ENCODE data around the gene GSTT2.
"Not testable (repeated sequence)": the region's sequence is repeated elsewhere in the genome, so short reads cannot be mapped to it uniquely, and the experiment has no call there.

GRCh38 chr22:23952794-23953405 lies 27.0 kb upstream of the GSTT2 start:
- TF ChIP-seq POLR2AphosphoS5, POLR2A (IDR thresholded peaks at IDR 0.05): not testable (repeated sequence)
- TF ChIP-seq, protein P1, sequence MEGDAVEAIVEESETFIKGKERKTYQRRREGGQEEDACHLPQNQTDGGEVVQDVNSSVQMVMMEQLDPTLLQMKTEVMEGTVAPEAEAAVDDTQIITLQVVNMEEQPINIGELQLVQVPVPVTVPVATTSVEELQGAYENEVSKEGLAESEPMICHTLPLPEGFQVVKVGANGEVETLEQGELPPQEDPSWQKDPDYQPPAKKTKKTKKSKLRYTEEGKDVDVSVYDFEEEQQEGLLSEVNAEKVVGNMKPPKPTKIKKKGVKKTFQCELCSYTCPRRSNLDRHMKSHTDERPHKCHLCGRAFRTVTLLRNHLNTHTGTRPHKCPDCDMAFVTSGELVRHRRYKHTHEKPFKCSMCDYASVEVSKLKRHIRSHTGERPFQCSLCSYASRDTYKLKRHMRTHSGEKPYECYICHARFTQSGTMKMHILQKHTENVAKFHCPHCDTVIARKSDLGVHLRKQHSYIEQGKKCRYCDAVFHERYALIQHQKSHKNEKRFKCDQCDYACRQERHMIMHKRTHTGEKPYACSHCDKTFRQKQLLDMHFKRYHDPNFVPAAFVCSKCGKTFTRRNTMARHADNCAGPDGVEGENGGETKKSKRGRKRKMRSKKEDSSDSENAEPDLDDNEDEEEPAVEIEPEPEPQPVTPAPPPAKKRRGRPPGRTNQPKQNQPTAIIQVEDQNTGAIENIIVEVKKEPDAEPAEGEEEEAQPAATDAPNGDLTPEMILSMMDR (IDR thresholded peaks at IDR 0.05), result not testable (repeated sequence)

All from gastroesophageal sphincter (tissue), 3 donors.